Stimulated activated CD8-positive, alpha-beta memory T cell treated with anti-CD3 and anti-CD28 coated beads, Interleukin-7, amount 100 ng/mL, for 24 hours (primary cell): ENCODE data around the gene LHFPL2.

Experiments
- DNase-seq: peaks from one replicate; pipeline ENCODE4 v3.0.0-alpha.2; 2020; ENCODE audit warnings: low read depth

Gene LHFPL2

GRCh38 chr5:78666041-78666444, 17.5 kb upstream of the LHFPL2 start:
- DNase-seq: no peak

- DNase-seq: no peak
These were observed 17.0 kb upstream of the LHFPL2 start for GRCh38 chr5:78665534-78665933.

GRCh38 chr5:78662323-78662722, 13.8 kb upstream of the LHFPL2 start:
- DNase-seq: no peak

- no peak for DNase-seq
These were observed 13.1 kb upstream of the LHFPL2 start for GRCh38 chr5:78661691-78662090.

GRCh38 chr5:78661044-78661443, 12.5 kb upstream of the LHFPL2 start:
- DNase-seq: no peak

- DNase-seq: no peak
These were observed 11.8 kb upstream of the LHFPL2 start for GRCh38 chr5:78660401-78660800.

GRCh38 chr5:78659714-78660113, 11.1 kb upstream of the LHFPL2 start:
- DNase-seq: no peak

- DNase-seq: no peak
These were observed 10.5 kb upstream of the LHFPL2 start for GRCh38 chr5:78659114-78659513.

GRCh38 chr5:78657201-78657600, 8.6 kb upstream of the LHFPL2 start:
- no peak for DNase-seq

- no peak for DNase-seq
These were observed 7.2 kb upstream of the LHFPL2 start for GRCh38 chr5:78655746-78656290.

- no peak for DNase-seq
These were observed 5.8 kb upstream of the LHFPL2 start for GRCh38 chr5:78654386-78654785.

GRCh38 chr5:78653681-78654366, 5.3 kb upstream of the LHFPL2 start:
- DNase-seq: no peak

GRCh38 chr5:78653031-78653430, 4.5 kb upstream of the LHFPL2 start:
- no peak for DNase-seq

- DNase-seq: no peak
These were observed 2.9 kb upstream of the LHFPL2 start for GRCh38 chr5:78651468-78651867.

GRCh38 chr5:78650531-78650930, 2.0 kb upstream of the LHFPL2 start:
- no peak for DNase-seq

- DNase-seq: no peak
These were observed 1.4 kb upstream of the LHFPL2 start for GRCh38 chr5:78649861-78650496.

GRCh38 chr5:78649211-78649695, 681 bp upstream of the LHFPL2 start:
- DNase-seq: no peak

- no peak for DNase-seq
These were observed 674 bp downstream of the LHFPL2 start for GRCh38 chr5:78647838-78648358.

- DNase-seq: no peak
These were observed 1.2 kb downstream of the LHFPL2 start for GRCh38 chr5:78647351-78647818.

- DNase-seq: no peak
These were observed 3.8 kb downstream of the LHFPL2 start for GRCh38 chr5:78644741-78645300.

- no peak for DNase-seq
These were observed 4.4 kb downstream of the LHFPL2 start for GRCh38 chr5:78644129-78644528.

- DNase-seq: no peak
These were observed 5.9 kb downstream of the LHFPL2 start for GRCh38 chr5:78642701-78643100.
